Right lobe of liver (tissue), 6 donors: Measurements from ENCODE around the gene TMEM174. TPM values are rescaled to one million over a fixed set of nuclear protein-coding genes. Genes with fewer than 3 reads are reported as not detected.

Experiments
- ATAC-seq, 4 donors: fragments of 200-7000 bp; cut with Tn5 transposase; one replicate each; pipeline ENCODE4 v1.9.1; 2020; ENCODE audit warnings: mild to moderate bottlenecking in 4 of 4, moderate library complexity in 4 of 4
- DNase-seq, 3 donors: peaks; one replicate each; pipeline ENCODE4 v3.0.0-alpha.2; 2020
- H3K27ac ChIP-seq, 3 donors: fragments of 200-600 bp; one replicate each; pipeline ENCODE4 v1.8.0; 2022
- H3K27me3 ChIP-seq, 2 donors: fragments of 200-600 bp; one replicate each; pipeline ENCODE4 v1.8.0; 2022
- H3K36me3 ChIP-seq, 4 donors: fragments of 200-600 bp; sonication (generic) in 1 of 4; one replicate each; pipeline versions ENCODE4 v1.5.1 to v1.8.0; 2017 to 2022; ENCODE audit warnings: control low read depth in 1 of 4
- H3K4me1 ChIP-seq, 4 donors: fragments of 200-600 bp; sonication (generic) in 1 of 4; one replicate each; pipeline versions ENCODE4 v1.5.1 to v1.8.0; 2017 to 2022; ENCODE audit warnings: control low read depth in 1 of 4
- H3K4me3 ChIP-seq, 3 donors: fragments of 200-600 bp; one replicate each; pipeline ENCODE4 v1.8.0; 2022
- H3K9me3 ChIP-seq, 4 donors: fragments of 200-600 bp; sonication (generic) in 1 of 4; one replicate each; pipeline versions ENCODE4 v1.5.1 to v1.8.0; 2017 to 2022; ENCODE audit warnings: control low read depth in 1 of 4
- POLR2A ChIP-seq: fragments of 450-650 bp; IDR thresholded peaks from one replicate; pipeline ENCODE4 v1.6.1; 2017; ENCODE audit warnings: antibody characterized with exemption, mild to moderate bottlenecking
- WGBS: methylation state at CpG from one replicate; pipeline ENCODE4 v1.1.6; 2018; ENCODE audit warnings: low coverage, low lambda C conversion rate; ENCODE audit not compliant: insufficient coverage; ENCODE audit errors: missing lambda C conversion rate; 5-methylcytosine and 5-hydroxymethylcytosine counted together
- intact Hi-C, 2 donors: fragments of 100-400 bp; cut with DNase I; formaldehyde crosslinking; loops; one replicate each; pipeline versions ENCODE4 v1.11.2 to v1.14.1; 2022
- total RNA-seq, 6 experiments: library from RNA; depleted of rRNA in 2 of 6; stranded (reverse); fragments of >200 nt in 2 of 6; fragmentation: NEBNext Ultra II Directional in 3 of 6; extraction: Animal tissue kit (Norgen Biotek cat#: 25700) in 3 of 6; gene quantifications; one replicate each; pipeline versions ENCODE4 v1.1.0 to v1.2.4, GENCODE V29; 2016 to 2023
- TF ChIP-seq, protein P1 (sequence below), 4 donors: fragments of 200-600 bp in 3 of 4; fragments of 450-650 bp in 1 of 4; IDR thresholded peaks; one replicate each; pipeline versions ENCODE4 v1.5.1 to v1.8.0; 2016 to 2022; ENCODE audit warnings: antibody characterized with exemption in 4 of 4, mild to moderate bottlenecking in 2 of 4
- donor health status: DM: no; HTN: yes; CAD: no.
- donor health status: DM: no; HTN: no; CAD: no.
- donor health status: DM: no; HTN: no; CAD: no.
- donor health status: DM: no; HTN: yes; CAD: no.
- donor health status: DM: no; HTN: yes; CAD: no.

TMEM174 gene
- total RNA-seq, 6 experiments from 2014 or later: not detected

DNA sequence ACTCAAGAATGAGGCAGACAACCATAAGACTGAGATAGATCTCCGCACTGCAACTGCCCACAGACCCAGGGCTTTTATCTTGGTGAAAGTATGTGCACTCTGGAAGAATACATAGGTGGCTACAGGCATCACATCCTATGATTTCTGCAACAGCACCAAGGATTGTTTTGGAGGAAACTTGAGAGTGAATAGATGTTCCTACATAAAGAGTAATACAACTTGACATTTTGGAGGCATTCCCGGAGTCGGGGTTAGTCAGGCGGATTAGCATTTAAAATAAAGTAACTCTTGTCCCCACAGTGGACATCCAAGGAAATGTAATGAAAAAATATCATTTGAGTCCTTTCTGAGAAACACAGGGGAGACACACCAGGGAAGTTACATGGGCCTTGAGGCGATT lies 26.7 kb downstream of the TMEM174 start:
- peaks cover 0 to 7% (median 0%) of the 10 kb centered on the region in 4 donors for H3K4me1 ChIP-seq
- no peak overlapping the region for H3K4me3 ChIP-seq
- no peak for DNase-seq
- H3K9me3 ChIP-seq: no peaks in the 10 kb centered on the region
- H3K27ac ChIP-seq: no peak overlapping the region
- no peak for ATAC-seq
- 78% methylated on average over 4 of the region's 5 CpGs for WGBS
- intact Hi-C loops: loop anchor here in 1 of 2 donors (10.0 kb wide), 1 partner anchor 115 kb away; no protein-coding TSS in a partner anchor
- no peak for TF ChIP-seq POLR2A
- TF ChIP-seq, protein P1, sequence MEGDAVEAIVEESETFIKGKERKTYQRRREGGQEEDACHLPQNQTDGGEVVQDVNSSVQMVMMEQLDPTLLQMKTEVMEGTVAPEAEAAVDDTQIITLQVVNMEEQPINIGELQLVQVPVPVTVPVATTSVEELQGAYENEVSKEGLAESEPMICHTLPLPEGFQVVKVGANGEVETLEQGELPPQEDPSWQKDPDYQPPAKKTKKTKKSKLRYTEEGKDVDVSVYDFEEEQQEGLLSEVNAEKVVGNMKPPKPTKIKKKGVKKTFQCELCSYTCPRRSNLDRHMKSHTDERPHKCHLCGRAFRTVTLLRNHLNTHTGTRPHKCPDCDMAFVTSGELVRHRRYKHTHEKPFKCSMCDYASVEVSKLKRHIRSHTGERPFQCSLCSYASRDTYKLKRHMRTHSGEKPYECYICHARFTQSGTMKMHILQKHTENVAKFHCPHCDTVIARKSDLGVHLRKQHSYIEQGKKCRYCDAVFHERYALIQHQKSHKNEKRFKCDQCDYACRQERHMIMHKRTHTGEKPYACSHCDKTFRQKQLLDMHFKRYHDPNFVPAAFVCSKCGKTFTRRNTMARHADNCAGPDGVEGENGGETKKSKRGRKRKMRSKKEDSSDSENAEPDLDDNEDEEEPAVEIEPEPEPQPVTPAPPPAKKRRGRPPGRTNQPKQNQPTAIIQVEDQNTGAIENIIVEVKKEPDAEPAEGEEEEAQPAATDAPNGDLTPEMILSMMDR (IDR thresholded peaks at IDR 0.05): no peak
- H3K27me3 ChIP-seq: no peaks in the 10 kb centered on the region
- H3K36me3 ChIP-seq: no peaks in the 10 kb centered on the region

DNA sequence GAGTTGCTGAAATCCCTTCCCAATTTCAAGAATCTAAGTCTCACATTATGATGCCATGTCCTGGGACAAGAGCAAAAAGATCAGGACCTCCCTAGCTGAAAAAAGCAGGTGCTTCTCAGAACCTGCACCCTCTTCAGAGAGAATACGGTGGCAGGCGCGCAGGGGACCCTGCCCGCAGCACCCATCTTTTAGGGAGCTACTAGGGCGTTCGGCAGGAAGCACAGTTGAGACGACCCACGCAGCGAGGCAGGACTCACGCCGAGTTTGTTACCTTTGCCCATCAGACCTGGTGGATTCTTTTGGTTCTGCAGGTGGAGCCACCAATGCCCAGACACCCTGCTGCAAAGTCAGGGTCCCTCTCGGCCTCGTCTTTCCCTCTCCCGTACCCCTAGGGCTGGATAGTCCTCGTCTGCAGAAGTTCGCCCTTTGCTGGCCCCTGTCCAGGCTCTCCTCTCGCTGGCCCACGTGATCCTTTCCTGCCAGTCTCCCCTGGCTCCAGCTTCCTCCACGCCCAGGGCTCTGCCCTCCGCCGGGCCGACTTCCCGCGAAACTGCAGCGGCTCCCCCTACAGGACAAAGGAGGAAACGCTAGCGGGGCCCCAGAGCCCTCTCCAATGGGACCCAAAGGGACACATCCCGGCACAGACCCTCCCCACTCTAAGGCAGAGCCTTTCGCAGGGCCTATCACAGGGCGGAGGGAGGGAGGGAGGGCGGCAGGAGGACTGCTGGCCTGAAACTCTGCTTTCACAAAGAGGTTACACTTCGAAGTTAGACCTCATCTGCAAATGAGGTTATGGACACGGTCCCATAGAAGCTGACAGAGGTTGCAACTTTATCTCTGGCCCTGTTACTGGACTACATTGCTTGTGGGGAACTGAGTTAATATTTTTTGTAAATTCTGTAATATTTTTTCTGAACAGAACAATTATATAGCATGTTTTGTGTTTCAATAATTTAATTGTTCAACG lies 28.8 kb downstream of the TMEM174 start:
- peaks cover 0 to 7% (median 0%) of the 10 kb centered on the region in 4 donors for H3K4me1 ChIP-seq
- intact Hi-C loops: loop anchor here in 1 of 2 donors (10.0 kb wide), 1 partner anchor 117 kb away; no protein-coding TSS in a partner anchor
- no peaks in the 10 kb centered on the region for H3K36me3 ChIP-seq
- TF ChIP-seq, protein P1 (IDR thresholded peaks at IDR 0.05): peak; percentile 73 to 87 (median 82)
- no peak for TF ChIP-seq POLR2A
- DNase-seq (peak; percentile 83 to 89 (median 84)), ATAC-seq (peak; percentile 97 to 99 (median 98))
- no peaks in the 10 kb centered on the region for H3K9me3 ChIP-seq
- peak overlapping the region in 1 of 3 donors; percentile 14 for H3K4me3 ChIP-seq
- H3K27me3 ChIP-seq: no peaks in the 10 kb centered on the region
- H3K27ac ChIP-seq: no peak overlapping the region
- WGBS: 14% methylated on average over 19 of the region's 34 CpGs

DNA sequence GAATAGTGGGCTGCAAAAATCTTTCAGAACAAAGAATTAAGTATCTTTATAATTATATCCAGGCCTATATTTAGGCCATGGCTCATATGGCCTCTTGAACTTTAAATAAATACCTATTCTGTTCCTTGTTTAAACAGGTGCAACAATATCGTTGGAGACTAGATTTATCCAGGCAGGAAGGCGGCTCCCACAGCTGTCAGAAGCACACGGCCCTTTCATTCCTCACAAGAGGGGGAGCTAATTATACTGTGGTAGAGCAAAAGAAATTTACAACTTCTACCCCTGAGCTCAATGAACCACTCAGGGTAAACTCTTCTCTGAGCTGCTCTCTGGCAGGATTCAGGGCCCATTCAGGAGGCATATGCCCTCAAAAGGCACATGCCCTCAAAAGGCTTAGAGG lies 31.3 kb downstream of the TMEM174 start:
- 68% methylated on average over 3 of the region's 3 CpGs for WGBS
- no peak for ATAC-seq
- Histone ChIP-seq H3K27ac (no peak overlapping the region), H3K4me3 (no peak overlapping the region), H3K9me3 (no peaks in the 10 kb centered on the region), H3K4me1 (peaks cover 0 to 7% (median 0%) of the 10 kb centered on the region in 4 donors), H3K36me3 (no peaks in the 10 kb centered on the region), H3K27me3 (no peaks in the 10 kb centered on the region)
- no peak for TF ChIP-seq POLR2A
- TF ChIP-seq, protein P1 (IDR thresholded peaks at IDR 0.05): no peak
- no peak for DNase-seq
- intact Hi-C loops: loop anchor here in 1 of 2 donors (10.0 kb wide), 1 partner anchor 120 kb away; no protein-coding TSS in a partner anchor

DNA sequence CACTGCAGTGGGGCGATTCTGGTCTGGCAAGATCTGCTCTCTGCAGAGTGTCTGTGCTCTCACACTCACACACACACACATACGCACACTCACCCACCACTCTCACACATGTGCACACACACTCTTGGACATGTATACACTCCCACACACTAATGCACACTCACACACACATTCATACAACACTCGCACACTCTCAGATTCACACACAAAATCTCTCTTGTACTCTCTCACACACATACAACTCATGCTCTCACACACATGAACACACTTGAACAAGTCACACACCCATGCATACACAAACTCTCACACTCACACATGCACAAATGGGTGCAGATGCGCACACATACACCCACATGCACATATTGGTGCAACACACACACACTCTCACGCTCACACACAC lies 31.7 kb downstream of the TMEM174 start:
- Histone ChIP-seq H3K9me3 (no peaks in the 10 kb centered on the region), H3K36me3 (no peaks in the 10 kb centered on the region), H3K27me3 (no peaks in the 10 kb centered on the region), H3K27ac (no peak overlapping the region), H3K4me1 (peaks cover 0 to 7% (median 0%) of the 10 kb centered on the region in 4 donors), H3K4me3 (no peak overlapping the region)
- WGBS: 73% methylated on average over 4 of the region's 5 CpGs
- TF ChIP-seq, protein P1 (IDR thresholded peaks at IDR 0.05): no peak
- TF ChIP-seq POLR2A: no peak
- no peak for DNase-seq
- no peak for ATAC-seq
- intact Hi-C loops: loop anchor here in 1 of 2 donors (10.0 kb wide), 1 partner anchor 120 kb away; no protein-coding TSS in a partner anchor
